ENCODE data around the gene PIK3R1. TPM values are rescaled to one million over a fixed set of nuclear protein-coding genes. Genes with fewer than 3 reads are reported as not detected.

Gene PIK3R1
- total RNA-seq, 4 donors from 2014 or later = 15.9 to 114 (median 40.8) TPM

DNA sequence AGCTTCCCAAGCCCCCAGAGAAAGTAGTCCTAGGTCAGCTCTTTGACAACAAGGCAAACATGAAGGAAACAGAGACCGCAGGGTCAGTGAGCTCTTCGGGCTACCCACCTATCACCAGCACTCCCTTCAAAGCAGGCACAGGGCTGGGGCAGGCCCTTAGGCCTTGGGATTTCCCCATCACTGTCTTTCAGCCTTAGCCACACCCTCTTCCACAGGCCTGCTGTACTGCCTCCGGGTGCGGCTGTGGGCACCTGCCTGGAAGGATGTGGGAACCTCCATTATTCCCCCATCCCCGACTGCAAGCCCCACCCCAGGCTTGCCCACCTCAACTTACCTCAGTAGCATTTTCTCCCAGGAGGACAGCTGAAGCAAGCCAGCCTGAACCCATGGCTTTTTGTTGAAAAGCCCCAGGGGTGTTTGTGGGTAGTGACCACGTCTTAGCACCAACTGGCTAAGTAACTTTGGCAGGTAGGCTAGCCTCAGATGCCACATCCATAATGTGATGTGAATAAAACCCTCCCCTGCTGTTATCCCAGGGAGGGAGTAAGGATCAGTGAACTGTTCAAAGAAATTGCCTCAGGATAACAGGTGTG lies 100.2 kb downstream of the PIK3R1 start:
- Histone ChIP-seq H3K27ac (no peak overlapping the region), H3K36me3 (no peaks in the 10 kb centered on the region), H3K27me3 (no peaks in the 10 kb centered on the region), H3K4me1 (peaks cover 0 to 19% (median 10%) of the 10 kb centered on the region in 3 donors), H3K9me3 (no peaks in the 10 kb centered on the region), H3K4me3 (no peak overlapping the region)
- WGBS, 2 donors = 21% methylated on average over 3 to 6 of the region's 6 CpGs
- TF ChIP-seq, protein P1, sequence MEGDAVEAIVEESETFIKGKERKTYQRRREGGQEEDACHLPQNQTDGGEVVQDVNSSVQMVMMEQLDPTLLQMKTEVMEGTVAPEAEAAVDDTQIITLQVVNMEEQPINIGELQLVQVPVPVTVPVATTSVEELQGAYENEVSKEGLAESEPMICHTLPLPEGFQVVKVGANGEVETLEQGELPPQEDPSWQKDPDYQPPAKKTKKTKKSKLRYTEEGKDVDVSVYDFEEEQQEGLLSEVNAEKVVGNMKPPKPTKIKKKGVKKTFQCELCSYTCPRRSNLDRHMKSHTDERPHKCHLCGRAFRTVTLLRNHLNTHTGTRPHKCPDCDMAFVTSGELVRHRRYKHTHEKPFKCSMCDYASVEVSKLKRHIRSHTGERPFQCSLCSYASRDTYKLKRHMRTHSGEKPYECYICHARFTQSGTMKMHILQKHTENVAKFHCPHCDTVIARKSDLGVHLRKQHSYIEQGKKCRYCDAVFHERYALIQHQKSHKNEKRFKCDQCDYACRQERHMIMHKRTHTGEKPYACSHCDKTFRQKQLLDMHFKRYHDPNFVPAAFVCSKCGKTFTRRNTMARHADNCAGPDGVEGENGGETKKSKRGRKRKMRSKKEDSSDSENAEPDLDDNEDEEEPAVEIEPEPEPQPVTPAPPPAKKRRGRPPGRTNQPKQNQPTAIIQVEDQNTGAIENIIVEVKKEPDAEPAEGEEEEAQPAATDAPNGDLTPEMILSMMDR (IDR thresholded peaks at IDR 0.05) = no peak
- TF ChIP-seq POLR2A (IDR thresholded peaks at IDR 0.05) = no peak
- DNase-seq = no peak
- intact Hi-C loops (cut with DNase I) = no loop called here

DNA sequence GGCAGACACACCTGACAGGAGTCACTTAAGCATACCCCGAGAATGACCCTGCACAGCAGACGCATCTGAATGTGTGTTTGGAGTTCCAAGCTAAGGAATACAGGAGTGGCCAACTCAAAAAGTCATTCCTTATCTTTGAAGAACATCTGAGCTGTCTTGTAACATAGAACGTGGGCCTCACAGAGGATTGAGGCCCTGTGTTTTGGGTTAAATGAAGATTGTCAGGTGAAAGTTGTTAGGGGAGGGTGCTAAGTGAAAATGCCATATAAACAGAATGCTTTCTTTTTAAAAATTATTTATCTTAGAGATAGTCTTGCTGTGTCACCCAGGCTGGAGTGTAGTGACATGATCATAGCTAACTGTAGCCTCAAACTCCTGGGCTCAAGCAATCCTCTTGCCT lies 100.9 kb downstream of the PIK3R1 start:
- Histone ChIP-seq H3K36me3 (no peaks in the 10 kb centered on the region), H3K9me3 (no peaks in the 10 kb centered on the region), H3K27me3 (no peaks in the 10 kb centered on the region), H3K27ac (no peak overlapping the region), H3K4me1 (peaks cover 0 to 19% (median 10%) of the 10 kb centered on the region in 3 donors), H3K4me3 (no peak overlapping the region)
- intact Hi-C loops (cut with DNase I) = no loop called here
- TF ChIP-seq, protein P1 (IDR thresholded peaks at IDR 0.05) = no peak
- no peak for TF ChIP-seq POLR2A (IDR thresholded peaks at IDR 0.05)
- WGBS, 2 donors = 89 to 93% methylated on average over 3 of the region's 3 CpGs
- no peak for DNase-seq

DNA sequence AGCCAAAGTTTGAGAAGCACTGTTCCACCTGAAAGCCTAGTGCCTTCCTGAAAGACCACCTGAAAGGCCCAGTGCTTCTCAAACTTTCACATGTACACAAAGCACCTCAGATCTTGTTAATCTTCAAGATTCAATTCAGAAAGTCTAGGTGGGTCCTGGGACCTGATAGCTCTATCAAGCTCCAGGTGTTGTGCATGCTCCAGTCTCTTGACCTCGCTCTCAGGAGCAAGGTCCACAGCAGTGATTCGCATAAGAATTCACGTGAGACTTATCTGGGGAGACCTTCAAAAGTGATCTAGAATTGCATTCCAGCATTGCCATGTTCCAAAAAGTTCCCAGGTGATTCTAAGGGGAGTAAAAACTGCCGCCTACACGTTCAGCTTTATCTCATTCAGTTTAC lies 102.1 kb downstream of the PIK3R1 start:
- DNase-seq = no peak
- H3K9me3 ChIP-seq = no peaks in the 10 kb centered on the region
- H3K4me1 ChIP-seq = peaks cover 0 to 19% (median 10%) of the 10 kb centered on the region in 3 donors
- intact Hi-C loops (cut with DNase I) = no loop called here
- WGBS, 2 donors = 87 to 90% methylated on average over 2 to 5 of the region's 5 CpGs
- TF ChIP-seq, protein P1 (IDR thresholded peaks at IDR 0.05) = no peak
- no peak for TF ChIP-seq POLR2A (IDR thresholded peaks at IDR 0.05)
- H3K4me3 ChIP-seq = no peak overlapping the region
- no peaks in the 10 kb centered on the region for H3K27me3 ChIP-seq
- H3K36me3 ChIP-seq = no peaks in the 10 kb centered on the region
- H3K27ac ChIP-seq = no peak overlapping the region

DNA sequence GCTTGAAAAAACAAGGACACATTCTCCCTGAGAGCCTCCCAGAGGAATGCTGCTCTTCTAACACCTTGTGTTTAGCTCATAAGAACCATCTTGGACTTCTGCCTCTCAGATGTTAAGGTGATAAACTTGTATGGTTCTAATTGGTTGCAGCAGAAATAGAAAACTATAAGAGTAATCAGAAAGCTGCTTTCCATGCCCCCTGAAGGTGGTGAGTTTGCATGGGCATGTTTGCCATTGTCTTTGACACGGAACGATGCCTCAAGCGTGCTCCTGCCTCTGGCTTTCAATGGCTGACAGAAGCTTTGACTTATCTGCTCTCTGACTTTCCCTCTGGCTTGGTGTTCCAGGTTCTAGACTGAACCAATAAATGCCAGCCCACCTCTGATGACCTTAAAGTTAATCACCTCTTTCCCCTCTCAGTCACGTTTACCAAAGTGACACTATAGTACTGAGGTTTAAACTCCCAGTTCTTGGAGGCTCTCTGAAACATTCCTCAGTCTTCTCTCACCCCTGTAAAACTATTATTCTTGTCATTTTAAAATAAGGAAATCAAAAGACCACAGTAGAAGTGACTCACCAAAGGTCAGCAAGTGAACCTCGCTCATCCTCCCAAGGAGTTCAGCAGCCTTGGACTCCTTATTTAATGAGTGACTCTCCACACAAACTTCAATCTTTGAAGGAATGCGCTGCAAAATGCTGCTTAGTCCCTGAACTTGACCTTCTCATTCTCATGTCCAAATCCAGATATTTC lies 103.6 kb downstream of the PIK3R1 start:
- H3K27ac ChIP-seq = no peak overlapping the region

More for the DNA sequence above, 103.6 kb downstream of the PIK3R1 start:
- 62 to 66% methylated on average over 6 of the region's 6 CpGs for WGBS, 2 donors
- DNase-seq = no peak
- H3K27me3 ChIP-seq = no peaks in the 10 kb centered on the region
- H3K9me3 ChIP-seq = no peaks in the 10 kb centered on the region
- peaks cover 0 to 19% (median 10%) of the 10 kb centered on the region in 3 donors for H3K4me1 ChIP-seq
- intact Hi-C loops (cut with DNase I) = no loop called here
- no peak overlapping the region for H3K4me3 ChIP-seq
- no peak for TF ChIP-seq POLR2A (IDR thresholded peaks at IDR 0.05)
- TF ChIP-seq, protein P1 (IDR thresholded peaks at IDR 0.05) = no peak
- H3K36me3 ChIP-seq = no peaks in the 10 kb centered on the region

All from esophagus squamous epithelium (tissue), 5 donors.